ENCODE results near the gene GSG1.

- no peak for TF ChIP-seq CTCF (IDR thresholded peaks at IDR 0.05)
- TF ChIP-seq POLR2AphosphoS5 (IDR thresholded peaks at IDR 0.05), result no peak
- no peak for TF ChIP-seq POLR2A (IDR thresholded peaks at IDR 0.05)
These were observed 10.1 kb downstream of the GSG1 start for GRCh38 chr12:13093191-13093847.
